ENCODE measurements around the gene LRRC7. TPM values are rescaled to one million over a fixed set of nuclear protein-coding genes. Genes with fewer than 3 reads are reported as not detected.

The LRRC7 gene
- total and polyA plus RNA-seq, 9 donors, result 0.01 to 0.45 (median 0.13) TPM; not detected in 4

DNA sequence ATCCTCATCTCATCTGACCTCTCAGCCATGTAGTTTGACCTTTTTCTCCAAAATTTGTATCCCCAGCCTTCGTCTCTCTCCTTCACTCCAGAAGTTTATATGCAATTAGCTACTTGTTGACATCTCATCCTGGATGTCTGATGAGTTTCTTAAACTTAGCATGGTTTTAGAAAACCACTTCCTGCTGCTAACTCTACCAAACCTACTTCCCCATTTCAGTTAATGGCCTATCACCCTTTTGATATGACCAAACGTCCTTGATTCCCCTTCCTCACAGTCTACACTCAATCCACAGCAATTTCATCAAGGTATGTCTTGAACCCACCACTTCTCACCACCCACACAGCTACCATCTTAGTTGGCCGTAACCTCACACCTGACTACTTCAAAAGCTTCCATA lies 515.8 kb downstream of the LRRC7 start:
- no peak for DNase-seq
- TF ChIP-seq POLR2A (IDR thresholded peaks at IDR 0.05) (no peak), EP300 (IDR thresholded peaks at IDR 0.05) (no peak)
- TF ChIP-seq, protein P1, sequence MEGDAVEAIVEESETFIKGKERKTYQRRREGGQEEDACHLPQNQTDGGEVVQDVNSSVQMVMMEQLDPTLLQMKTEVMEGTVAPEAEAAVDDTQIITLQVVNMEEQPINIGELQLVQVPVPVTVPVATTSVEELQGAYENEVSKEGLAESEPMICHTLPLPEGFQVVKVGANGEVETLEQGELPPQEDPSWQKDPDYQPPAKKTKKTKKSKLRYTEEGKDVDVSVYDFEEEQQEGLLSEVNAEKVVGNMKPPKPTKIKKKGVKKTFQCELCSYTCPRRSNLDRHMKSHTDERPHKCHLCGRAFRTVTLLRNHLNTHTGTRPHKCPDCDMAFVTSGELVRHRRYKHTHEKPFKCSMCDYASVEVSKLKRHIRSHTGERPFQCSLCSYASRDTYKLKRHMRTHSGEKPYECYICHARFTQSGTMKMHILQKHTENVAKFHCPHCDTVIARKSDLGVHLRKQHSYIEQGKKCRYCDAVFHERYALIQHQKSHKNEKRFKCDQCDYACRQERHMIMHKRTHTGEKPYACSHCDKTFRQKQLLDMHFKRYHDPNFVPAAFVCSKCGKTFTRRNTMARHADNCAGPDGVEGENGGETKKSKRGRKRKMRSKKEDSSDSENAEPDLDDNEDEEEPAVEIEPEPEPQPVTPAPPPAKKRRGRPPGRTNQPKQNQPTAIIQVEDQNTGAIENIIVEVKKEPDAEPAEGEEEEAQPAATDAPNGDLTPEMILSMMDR (IDR thresholded peaks at IDR 0.05), result no peak
- H3K36me3 ChIP-seq, result no peaks in the 10 kb centered on the region
- WGBS, 3 donors, result 73 to 78% (median 77%) methylated on average over 3 of the region's 3 CpGs
- H3K27ac ChIP-seq, result no peak overlapping the region
- intact Hi-C loops (cut with DNase I), result no loop called here
- H3K4me3 ChIP-seq, result no peak overlapping the region
- no peaks in the 10 kb centered on the region for H3K4me1 ChIP-seq (ENCODE audit: insufficient read depth)
- H3K9me3 ChIP-seq, result no peaks in the 10 kb centered on the region
- no peaks in the 10 kb centered on the region for H3K27me3 ChIP-seq

DNA sequence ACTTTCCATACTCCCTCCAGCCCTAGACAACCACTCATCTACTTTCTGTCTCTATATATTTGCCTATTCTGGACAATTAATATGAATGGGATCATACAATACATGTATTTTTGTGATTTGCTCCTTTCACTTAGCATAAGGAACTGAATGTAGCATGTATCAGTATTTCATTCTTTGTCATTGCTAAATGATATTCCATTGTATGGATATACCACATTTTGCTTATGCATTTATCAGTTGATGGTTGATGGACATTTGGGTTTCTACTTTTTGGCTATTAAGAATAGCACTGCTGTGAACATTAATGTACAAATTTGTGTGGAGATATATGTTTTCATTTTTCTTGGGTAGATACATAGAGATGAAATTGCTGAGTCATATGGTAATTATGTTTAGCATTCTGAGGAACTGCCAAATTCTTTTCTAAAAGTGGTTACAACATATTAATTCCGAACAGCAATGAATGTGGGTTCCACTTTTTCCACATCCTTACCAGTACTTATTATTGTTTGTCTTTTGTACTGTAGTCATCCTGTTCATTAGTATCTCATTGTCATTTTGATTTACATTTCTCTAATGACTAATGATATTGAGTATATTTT lies 516.7 kb downstream of the LRRC7 start:
- no peak overlapping the region for H3K4me3 ChIP-seq
- no peaks in the 10 kb centered on the region for H3K36me3 ChIP-seq
- WGBS, 3 donors, result 78 to 82% (median 82%) methylated on average over 1 of the region's 1 CpG
- H3K27ac ChIP-seq, result no peak overlapping the region
- no peaks in the 10 kb centered on the region for H3K27me3 ChIP-seq
- no peak for TF ChIP-seq EP300 (IDR thresholded peaks at IDR 0.05)
- no peak for TF ChIP-seq POLR2A (IDR thresholded peaks at IDR 0.05)
- TF ChIP-seq, protein P1 (IDR thresholded peaks at IDR 0.05), result no peak
- intact Hi-C loops (cut with DNase I), result no loop called here
- no peaks in the 10 kb centered on the region for H3K9me3 ChIP-seq
- no peak for DNase-seq
- no peaks in the 10 kb centered on the region for H3K4me1 ChIP-seq (ENCODE audit: insufficient read depth)

DNA sequence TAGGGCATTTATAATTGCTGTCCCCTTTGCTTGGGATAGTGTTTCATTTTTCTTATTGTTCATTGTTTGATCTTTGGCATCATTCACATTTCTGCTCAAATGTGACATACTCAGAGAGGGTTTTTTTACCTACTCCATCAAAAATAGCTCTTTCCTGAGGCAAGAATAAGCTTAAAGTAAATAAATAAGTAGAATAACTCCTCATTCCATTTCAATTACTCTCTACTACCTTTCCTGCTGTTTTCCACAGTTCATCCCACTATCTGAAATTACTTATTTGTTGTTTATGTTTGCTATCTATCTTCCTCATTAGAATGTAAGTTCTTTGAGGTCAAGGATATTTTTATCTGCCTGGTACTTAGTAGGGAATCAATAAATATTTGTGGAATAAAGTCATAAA lies 517.8 kb downstream of the LRRC7 start:
- H3K9me3 ChIP-seq, result no peaks in the 10 kb centered on the region
- no peaks in the 10 kb centered on the region for H3K27me3 ChIP-seq
- no peak for TF ChIP-seq EP300 (IDR thresholded peaks at IDR 0.05)
- TF ChIP-seq POLR2A (IDR thresholded peaks at IDR 0.05), result no peak
- TF ChIP-seq, protein P1 (IDR thresholded peaks at IDR 0.05), result no peak
- intact Hi-C loops (cut with DNase I), result no loop called here
- no peak overlapping the region for H3K4me3 ChIP-seq
- H3K36me3 ChIP-seq, result no peaks in the 10 kb centered on the region
- DNase-seq, result no peak
- H3K4me1 ChIP-seq (ENCODE audit: insufficient read depth), result no peaks in the 10 kb centered on the region
- no peak overlapping the region for H3K27ac ChIP-seq

DNA sequence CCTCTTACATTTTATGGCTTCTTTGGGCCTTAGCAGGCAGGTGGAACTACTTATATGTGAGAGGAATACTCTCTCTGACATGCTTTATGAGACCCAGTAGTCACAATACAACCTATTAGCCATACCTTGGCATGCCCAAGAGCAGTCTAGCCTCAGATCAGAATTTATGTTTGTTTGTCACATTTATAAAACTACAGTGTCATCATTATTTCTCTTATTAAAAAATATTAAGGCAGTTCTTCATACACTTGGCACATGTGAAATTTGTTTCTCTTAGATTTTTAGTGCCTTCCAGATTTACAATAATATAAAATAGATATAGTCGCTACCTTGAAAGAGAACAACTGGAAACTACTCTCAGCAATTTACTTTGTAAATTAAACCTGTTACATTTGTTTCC lies 519.2 kb downstream of the LRRC7 start:
- no peaks in the 10 kb centered on the region for H3K27me3 ChIP-seq
- no peaks in the 10 kb centered on the region for H3K36me3 ChIP-seq
- WGBS, 3 donors, result 94 to 100% (median 94%) methylated on average over 1 of the region's 1 CpG
- H3K4me3 ChIP-seq, result no peak overlapping the region
- TF ChIP-seq EP300 (IDR thresholded peaks at IDR 0.05), result no peak
- TF ChIP-seq, protein P1 (IDR thresholded peaks at IDR 0.05), result no peak
- no peak for TF ChIP-seq POLR2A (IDR thresholded peaks at IDR 0.05)
- intact Hi-C loops (cut with DNase I), result no loop called here
- H3K9me3 ChIP-seq, result no peaks in the 10 kb centered on the region
- no peak overlapping the region for H3K27ac ChIP-seq
- no peak for DNase-seq
- no peaks in the 10 kb centered on the region for H3K4me1 ChIP-seq (ENCODE audit: insufficient read depth)

Data from ovary (tissue), 9 donors.